ENCODE measurements around the gene APOBEC3G.

DNA sequence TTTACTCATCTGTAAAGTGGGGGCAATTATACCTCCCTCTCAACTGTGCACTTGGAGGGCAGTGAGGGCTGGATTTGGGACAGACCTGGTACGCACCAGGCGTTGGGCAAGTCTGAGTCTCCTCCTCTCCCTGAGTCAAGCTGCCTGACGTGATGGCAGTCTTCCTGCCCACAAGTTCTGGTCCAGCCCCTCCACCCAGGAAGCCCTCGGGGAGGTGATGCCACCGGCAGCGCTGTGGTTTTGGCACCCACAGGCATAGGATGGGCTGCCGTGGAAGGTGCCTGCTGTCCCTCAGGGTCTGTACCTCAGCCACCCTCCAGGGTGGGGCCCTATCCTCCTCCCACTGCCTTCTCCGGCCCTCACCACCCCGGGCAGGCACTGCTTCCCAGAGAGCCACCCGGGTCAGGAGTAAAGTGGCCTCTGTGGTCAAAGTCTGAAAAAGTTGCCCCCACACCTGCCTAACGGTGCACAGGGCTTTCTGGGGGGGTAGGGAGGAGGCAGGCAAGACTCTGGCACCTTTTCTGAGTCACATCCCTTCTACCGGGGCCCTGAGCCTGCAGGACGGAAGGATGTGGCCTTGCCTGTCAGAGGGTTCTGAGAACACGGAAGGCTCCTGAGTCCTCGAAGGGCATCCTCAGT, 13.5 kb downstream of the APOBEC3G start:
- TF ChIP-seq, protein P1, sequence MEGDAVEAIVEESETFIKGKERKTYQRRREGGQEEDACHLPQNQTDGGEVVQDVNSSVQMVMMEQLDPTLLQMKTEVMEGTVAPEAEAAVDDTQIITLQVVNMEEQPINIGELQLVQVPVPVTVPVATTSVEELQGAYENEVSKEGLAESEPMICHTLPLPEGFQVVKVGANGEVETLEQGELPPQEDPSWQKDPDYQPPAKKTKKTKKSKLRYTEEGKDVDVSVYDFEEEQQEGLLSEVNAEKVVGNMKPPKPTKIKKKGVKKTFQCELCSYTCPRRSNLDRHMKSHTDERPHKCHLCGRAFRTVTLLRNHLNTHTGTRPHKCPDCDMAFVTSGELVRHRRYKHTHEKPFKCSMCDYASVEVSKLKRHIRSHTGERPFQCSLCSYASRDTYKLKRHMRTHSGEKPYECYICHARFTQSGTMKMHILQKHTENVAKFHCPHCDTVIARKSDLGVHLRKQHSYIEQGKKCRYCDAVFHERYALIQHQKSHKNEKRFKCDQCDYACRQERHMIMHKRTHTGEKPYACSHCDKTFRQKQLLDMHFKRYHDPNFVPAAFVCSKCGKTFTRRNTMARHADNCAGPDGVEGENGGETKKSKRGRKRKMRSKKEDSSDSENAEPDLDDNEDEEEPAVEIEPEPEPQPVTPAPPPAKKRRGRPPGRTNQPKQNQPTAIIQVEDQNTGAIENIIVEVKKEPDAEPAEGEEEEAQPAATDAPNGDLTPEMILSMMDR (optimal IDR thresholded peaks at IDR 0.05 in 1 of 3, IDR thresholded peaks at IDR 0.05 in 1 of 3, conservative IDR thresholded peaks at IDR 0.05 in 1 of 3; ENCODE audit: extremely low read depth in 1 of 3, insufficient read depth in 2 of 3, low read length in 3 of 3): no peak
- no peak for TF ChIP-seq EZH2 (IDR thresholded peaks at IDR 0.05; ENCODE audit: low read length)

All from keratinocyte (primary cell).